Measurements from ENCODE around the gene KAZN. TPM values are rescaled to one million over a fixed set of nuclear protein-coding genes. Genes with fewer than 3 reads are reported as not detected.

KAZN gene
- total and polyA plus RNA-seq, 2 of the 8 experiments (the other 6 are each of a cell fraction or from before 2014, with no cell fraction given) = 3.7 to 11.8 TPM

- TF ChIP-seq EZH2 (IDR thresholded peaks at IDR 0.05; ENCODE audit: low read depth, low read length, severe bottlenecking) (no peak), NRF1 (IDR thresholded peaks at IDR 0.05; ENCODE audit: low read depth, low read length) (no peak), TEAD4 (IDR thresholded peaks at IDR 0.05; ENCODE audit: low read depth, low read length) (no peak)
These were observed 202.1 kb downstream of the KAZN start (continued) for GRCh38 chr1:14800500-14801076.
